HEK293 (cell line): Measurements from ENCODE around the gene ROR2.

ENCODE experiments used
- CTCF ChIA-PET: fragments of 350-600 bp; formaldehyde crosslinking; extraction: SDS; loops from one replicate; lab custom pipeline; 2021; ENCODE audit warnings: antibody characterized with exemption; lab: Yijun Ruan, JAX
- POLR2A ChIA-PET: fragments of 300-600 bp; formaldehyde crosslinking; extraction: SDS; loops from one replicate; lab custom pipeline; 2020; ENCODE audit warnings: antibody characterized with exemption, inconsistent platforms; lab: Yijun Ruan, JAX
- H3K27ac ChIP-seq: fragments of 200-500 bp; sonication (Bioruptor generic); 2 replicates; pipeline ENCODE4 v1.5.1; 2014; ENCODE audit warnings: low read depth, low read length, control low read depth, inconsistent platforms; ENCODE audit errors: extremely low read depth
- H3K36me3 ChIP-seq, 2 experiments: fragments of 200-500 bp in 1 of 2; sonication (Bioruptor generic) in 1 of 2; 1 replicate in 1 of 2; 2 replicates in 1 of 2; pipeline ENCODE4 v1.5.1; 2014 to 2017; ENCODE audit warnings: inconsistent platforms in 2 of 2, low read length in 2 of 2; ENCODE audit not compliant: control insufficient read depth in 2 of 2, insufficient read depth in 1 of 2
- H3K4me1 ChIP-seq: fragments of 200-500 bp; sonication (Bioruptor generic); 2 replicates; pipeline ENCODE4 v1.5.1; 2014; ENCODE audit warnings: mild to moderate bottlenecking, low read length, inconsistent platforms; ENCODE audit not compliant: control insufficient read depth, insufficient read depth
- H3K4me3 ChIP-seq: 2 replicates; pipeline ENCODE4 v1.5.1; 2011; ENCODE audit warnings: low read depth, mild to moderate bottlenecking, control low read depth, low read length, moderate library complexity
- H3K9me3 ChIP-seq: fragments of 200-500 bp; sonication (Bioruptor generic); 2 replicates; pipeline ENCODE4 v1.5.1; 2014; ENCODE audit warnings: low read depth, low read length, inconsistent platforms; ENCODE audit not compliant: control insufficient read depth, insufficient read depth
- BCL11A ChIP-seq: fragments of 450-650 bp; formaldehyde crosslinking; IDR thresholded peaks from 2 replicates; pipeline ENCODE4 v1.5.1; 2016; ENCODE audit warnings: low read depth, missing biosample characterization, missing genetic modification characterization
- BCL11B ChIP-seq: fragments of 450-650 bp; formaldehyde crosslinking; IDR thresholded peaks from 2 replicates; pipeline ENCODE4 v1.5.1; 2016; ENCODE audit warnings: low read depth, missing biosample characterization, missing genetic modification characterization
- PRDM6 ChIP-seq: fragments of 450-650 bp; formaldehyde crosslinking; IDR thresholded peaks from 2 replicates; pipeline ENCODE4 v1.5.1; 2017; ENCODE audit warnings: missing biosample characterization, missing genetic modification characterization
- SETDB1 ChIP-seq: IDR thresholded peaks from one replicate; pipeline ENCODE4 v1.6.1; 2017; ENCODE audit warnings: mild to moderate bottlenecking, low read length, moderate library complexity, mixed read lengths; ENCODE audit not compliant: insufficient read length
- TSHZ1 ChIP-seq: fragments of 450-650 bp; formaldehyde crosslinking; IDR thresholded peaks from 2 replicates; pipeline ENCODE4 v1.5.1; 2016; ENCODE audit warnings: missing biosample characterization, missing genetic modification characterization, borderline replicate concordance
- ZBTB8A ChIP-seq: fragments of 450-650 bp; formaldehyde crosslinking; IDR thresholded peaks from 2 replicates; pipeline ENCODE4 v1.5.1; 2016; ENCODE audit warnings: missing biosample characterization, missing genetic modification characterization
- ZNF248 ChIP-seq: fragments of 450-650 bp; formaldehyde crosslinking; IDR thresholded peaks from 2 replicates; pipeline ENCODE4 v1.5.1; 2017; ENCODE audit warnings: missing biosample characterization, missing genetic modification characterization
- ZNF26 ChIP-seq: fragments of 450-650 bp; formaldehyde crosslinking; IDR thresholded peaks from 2 replicates; pipeline ENCODE4 v1.5.1; 2016; ENCODE audit warnings: missing biosample characterization, missing genetic modification characterization
- ZNF280C ChIP-seq: fragments of 450-650 bp; formaldehyde crosslinking; IDR thresholded peaks from 2 replicates; pipeline ENCODE4 v1.5.1; 2016; ENCODE audit warnings: missing biosample characterization, missing genetic modification characterization
- ZNF350 ChIP-seq: fragments of 450-650 bp; formaldehyde crosslinking; IDR thresholded peaks from 2 replicates; pipeline ENCODE4 v1.5.0; 2017; ENCODE audit warnings: missing biosample characterization, mild to moderate bottlenecking, missing genetic modification characterization
- ZNF433 ChIP-seq: fragments of 450-650 bp; formaldehyde crosslinking; IDR thresholded peaks from 2 replicates; pipeline ENCODE4 v1.5.1; 2016; ENCODE audit warnings: missing biosample characterization, missing genetic modification characterization, low read depth
- ZNF521 ChIP-seq: fragments of 450-650 bp; formaldehyde crosslinking; IDR thresholded peaks from 2 replicates; pipeline ENCODE4 v1.5.1; 2017; ENCODE audit warnings: missing biosample characterization, mild to moderate bottlenecking, missing genetic modification characterization
- ZNF548 ChIP-seq: fragments of 450-650 bp; formaldehyde crosslinking; IDR thresholded peaks from 2 replicates; pipeline ENCODE4 v1.5.1; 2016; ENCODE audit warnings: missing biosample characterization, missing genetic modification characterization
- ZNF561 ChIP-seq: fragments of 450-650 bp; IDR thresholded peaks from 2 replicates; pipeline ENCODE4 v1.5.1; 2018; ENCODE audit warnings: missing biosample characterization, missing genetic modification characterization, borderline replicate concordance
- ZNF654 ChIP-seq: fragments of 450-650 bp; formaldehyde crosslinking; IDR thresholded peaks from 2 replicates; pipeline ENCODE4 v1.5.1; 2016; ENCODE audit warnings: low read depth, missing biosample characterization, missing genetic modification characterization
- ZNF776 ChIP-seq: fragments of 450-650 bp; formaldehyde crosslinking; IDR thresholded peaks from 2 replicates; pipeline ENCODE4 v1.5.0; 2017; ENCODE audit warnings: missing biosample characterization, missing genetic modification characterization, borderline replicate concordance
- ZNF843 ChIP-seq: fragments of 450-650 bp; formaldehyde crosslinking; IDR thresholded peaks from 2 replicates; pipeline ENCODE4 v1.5.1; 2016; ENCODE audit warnings: missing biosample characterization, missing genetic modification characterization
- ZSCAN18 ChIP-seq: fragments of 450-650 bp; formaldehyde crosslinking; IDR thresholded peaks from 2 replicates; pipeline ENCODE4 v1.5.1; 2016; ENCODE audit warnings: missing biosample characterization, missing genetic modification characterization
- ZSCAN4 ChIP-seq: fragments of 450-650 bp; formaldehyde crosslinking; IDR thresholded peaks from 2 replicates; pipeline ENCODE4 v1.5.1; 2017; ENCODE audit warnings: missing biosample characterization, missing genetic modification characterization

ROR2 gene

GRCh38 chr9:91942201-91942600 lies 7.8 kb downstream of the ROR2 start:
- peaks cover 13% of the 10 kb centered on the region for H3K4me1 ChIP-seq
- H3K36me3 ChIP-seq: no peaks in the 10 kb centered on the region
- no peak overlapping the region for H3K4me3 ChIP-seq
- H3K27ac ChIP-seq: no peak overlapping the region
- ChIA-PET CTCF (interaction anchor here (1.1 kb wide), 1 partner anchor 12 kb away, joined by 4 read pairs; no protein-coding TSS in a partner anchor), POLR2A (no interaction called here)
- TF ChIP-seq ZNF248 (tag by site-specific recombination) (no peak), ZNF521 (no peak), BCL11A (tag by site-specific recombination) (no peak), SETDB1 (no peak), ZNF843 (tag by site-specific recombination) (no peak), ZBTB8A (tag by site-specific recombination) (no peak), ZNF654 (no peak), ZNF548 (tag by site-specific recombination) (no peak), BCL11B (tag by site-specific recombination) (no peak), ZNF561 (tag by site-specific recombination) (no peak), ZSCAN18 (no peak), ZNF280C (tag by site-specific recombination) (no peak), PRDM6 (no peak)
- H3K9me3 ChIP-seq: no peaks in the 10 kb centered on the region

- Histone ChIP-seq H3K36me3 (no peaks in the 10 kb centered on the region), H3K4me3 (no peak overlapping the region), H3K9me3 (no peaks in the 10 kb centered on the region), H3K4me1 (peaks cover 2% of the 10 kb centered on the region; the same call in 1 of the 2 replicates), H3K27ac (no peak overlapping the region)
- ChIA-PET POLR2A (no interaction called here), CTCF (no interaction called here)
- no peak for TF ChIP-seq ZNF26 (tag by site-specific recombination)
- TF ChIP-seq ZNF433 (tag by site-specific recombination): no peak
- no peak for TF ChIP-seq ZNF350 (tag by site-specific recombination)
- no peak for TF ChIP-seq ZNF776 (tag by site-specific recombination)
- no peak for TF ChIP-seq ZSCAN4 (tag by site-specific recombination)
- no peak for TF ChIP-seq TSHZ1
Observed at GRCh38 chr9:91939978-91940377, 10.1 kb downstream of the ROR2 start.
